ENCODE measurements around the gene SH2D1A. TPM values are rescaled to one million over a fixed set of nuclear protein-coding genes. Genes with fewer than 3 reads are reported as not detected.
"Not testable (repeated sequence)": the region's sequence is repeated elsewhere in the genome, so short reads cannot be mapped to it uniquely, and the experiment has no call there.

The SH2D1A gene
- not detected for polyA plus RNA-seq (2013, experiment 1 of 2)
- 0.32 TPM for polyA plus RNA-seq (2013, experiment 2 of 2)

DNA sequence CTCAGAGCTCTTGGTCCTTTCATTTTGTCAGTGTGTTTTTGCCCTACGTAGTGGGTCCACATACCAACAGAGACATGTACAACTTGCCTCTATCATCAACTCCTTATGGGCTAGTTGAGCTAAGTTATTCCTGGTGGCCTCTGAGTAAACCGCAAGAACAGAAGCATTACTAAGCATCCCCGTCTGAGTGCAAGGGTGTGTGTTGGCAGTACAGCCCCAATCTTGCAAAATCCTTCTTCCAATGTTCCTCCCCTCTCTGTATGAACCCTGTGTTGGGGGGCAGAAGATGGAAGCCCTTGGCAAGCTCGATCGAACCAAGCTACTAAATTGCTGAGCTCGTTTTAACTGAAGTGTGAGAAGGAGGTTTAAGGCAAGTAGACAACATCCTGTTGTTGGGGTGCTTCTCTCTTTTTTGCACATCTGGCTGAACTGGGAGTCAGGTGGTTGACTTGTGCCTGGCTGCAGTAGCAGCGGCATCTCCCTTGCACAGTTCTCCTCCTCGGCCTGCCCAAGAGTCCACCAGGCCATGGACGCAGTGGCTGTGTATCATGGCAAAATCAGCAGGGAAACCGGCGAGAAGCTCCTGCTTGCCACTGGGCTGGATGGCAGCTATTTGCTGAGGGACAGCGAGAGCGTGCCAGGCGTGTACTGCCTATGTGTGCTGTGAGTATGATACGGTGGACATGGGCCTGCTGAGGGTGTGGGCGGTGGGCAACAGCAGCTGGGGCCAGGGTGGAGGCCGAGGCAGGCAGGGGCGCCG lies at the start of gene SH2D1A:
Gene SH2D1A (plus strand): TSS at position 447 of the 760 bp plus-strand sequence. CDS start 80 bp downstream, at position 527.
- Histone ChIP-seq H3K4me3 (ENCODE audit: low read length) (no peak within 1 kb of the TSS), H3K27ac (ENCODE audit: low read depth, low read length) (no peak within 1 kb of the TSS), H3K9me3 (ENCODE audit: insufficient read depth, low read depth, low read length) (no peaks in the 10 kb centered on the region), H3K9ac (ENCODE audit: low read depth, low read length) (no peak within 1 kb of the TSS), H3K4me1 (ENCODE audit: insufficient read depth, low read length) (peaks cover 3% of the 10 kb centered on the region; the same call in 1 of the 2 replicates), H3K36me3 (ENCODE audit: insufficient read depth, low read length) (no peaks in the 10 kb centered on the region), H3K27me3 (ENCODE audit: insufficient read depth, low read length) (no peaks in the 10 kb centered on the region)
- whole genome bisulfite sequencing = 89% methylated on average over 18 of the region's 19 CpGs

DNA sequence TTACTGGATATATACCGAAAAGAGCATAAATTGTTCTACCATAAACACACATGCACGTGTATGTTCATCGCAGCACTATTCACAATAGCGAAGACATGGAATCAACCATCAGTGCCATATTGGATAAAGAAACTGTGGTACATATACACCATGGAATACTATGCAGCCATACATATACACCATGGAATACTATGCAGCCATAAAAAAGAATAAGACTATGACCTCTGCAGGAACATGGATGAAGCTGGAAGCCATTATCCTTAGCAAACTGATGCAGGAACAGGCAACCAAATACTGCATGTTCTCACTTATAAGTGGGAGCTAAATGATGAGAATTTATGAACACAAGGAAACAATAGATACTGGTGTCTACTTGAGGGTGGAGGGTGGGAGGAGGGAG lies 47.0 kb upstream of the SH2D1A start:
- H3K36me3 ChIP-seq (ENCODE audit: insufficient read depth, low read length); H3K9me3 ChIP-seq (ENCODE audit: insufficient read depth, low read depth, low read length): not testable (repeated sequence)
- 94% methylated on average over 4 of the region's 4 CpGs for WGBS

DNA sequence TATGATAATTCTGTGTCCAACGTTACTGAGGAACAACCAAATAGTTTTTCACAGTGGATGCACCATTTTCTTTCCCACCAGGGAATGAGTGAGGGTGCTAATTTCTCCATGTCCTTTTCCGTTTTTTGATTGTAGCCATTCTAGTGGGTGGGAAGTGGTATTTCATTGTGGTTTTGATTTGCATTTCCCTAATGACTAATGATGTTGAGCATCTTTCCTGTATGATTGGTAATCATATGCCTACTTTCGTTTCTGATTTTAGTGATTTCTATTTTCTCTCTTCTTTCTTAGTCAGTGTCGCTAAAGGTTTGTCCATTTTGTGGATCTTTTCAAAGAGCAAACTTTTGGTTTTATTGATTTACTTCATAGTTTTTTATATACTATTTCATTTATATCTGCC lies 46.0 kb upstream of the SH2D1A start:
- no peaks in the 10 kb centered on the region for H3K36me3 ChIP-seq (ENCODE audit: insufficient read depth, low read length)
- 89% methylated on average over 2 of the region's 4 CpGs for WGBS
- H3K9me3 ChIP-seq (ENCODE audit: insufficient read depth, low read depth, low read length) = no peaks in the 10 kb centered on the region
- no peak overlapping the region for H3K4me3 ChIP-seq (ENCODE audit: low read length)
- H3K27me3 ChIP-seq (ENCODE audit: insufficient read depth, low read length) = no peaks in the 10 kb centered on the region
- H3K9ac ChIP-seq (ENCODE audit: low read depth, low read length) = no peak overlapping the region
- no peak overlapping the region for H3K27ac ChIP-seq (ENCODE audit: low read depth, low read length)
- no peaks in the 10 kb centered on the region for H3K4me1 ChIP-seq (ENCODE audit: insufficient read depth, low read length)

More for the DNA sequence above, 47.0 kb upstream of the SH2D1A start:
- H3K4me3 ChIP-seq (ENCODE audit: low read length); H3K27ac ChIP-seq (ENCODE audit: low read depth, low read length); H3K27me3 ChIP-seq (ENCODE audit: insufficient read depth, low read length); H3K9ac ChIP-seq (ENCODE audit: low read depth, low read length); H3K4me1 ChIP-seq (ENCODE audit: insufficient read depth, low read length): not testable (repeated sequence)

DNA sequence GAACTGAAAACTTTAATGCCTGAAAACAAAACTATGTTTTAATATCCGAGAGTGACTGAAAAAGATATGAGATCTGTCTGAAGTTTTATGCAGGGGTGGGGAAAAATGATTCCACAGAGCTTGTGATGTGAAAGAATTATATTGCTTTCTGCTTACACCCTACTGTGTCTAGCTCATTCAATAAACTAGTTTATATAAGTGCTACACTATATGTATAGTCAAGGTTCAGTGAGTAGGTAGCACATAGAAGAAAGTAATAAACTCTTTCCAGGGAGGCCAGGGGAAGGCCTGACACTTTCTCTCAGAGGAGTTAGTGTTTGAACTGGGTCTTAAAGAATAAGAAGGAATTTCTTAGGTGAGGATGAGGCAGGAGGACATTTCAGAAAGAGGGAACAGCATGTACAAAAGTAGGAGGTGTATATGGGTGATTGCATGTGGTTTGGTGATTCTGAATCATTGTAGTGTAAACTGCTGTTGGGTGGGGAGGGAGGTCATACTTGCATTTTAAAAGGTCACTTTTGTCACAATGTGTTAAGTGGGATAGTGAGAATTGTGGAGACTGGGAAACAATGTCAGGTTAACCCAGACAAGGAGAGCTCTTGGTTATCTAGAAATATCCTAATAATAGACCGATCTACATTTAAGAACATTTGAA lies 39.0 kb upstream of the SH2D1A start:
- Histone ChIP-seq H3K4me3 (ENCODE audit: low read length) (no peak overlapping the region), H3K9ac (ENCODE audit: low read depth, low read length) (no peak overlapping the region), H3K4me1 (ENCODE audit: insufficient read depth, low read length) (no peaks in the 10 kb centered on the region), H3K27me3 (ENCODE audit: insufficient read depth, low read length) (no peaks in the 10 kb centered on the region), H3K9me3 (ENCODE audit: insufficient read depth, low read depth, low read length) (no peaks in the 10 kb centered on the region), H3K27ac (ENCODE audit: low read depth, low read length) (no peak overlapping the region), H3K36me3 (ENCODE audit: insufficient read depth, low read length) (no peaks in the 10 kb centered on the region)
- WGBS = 100% methylated on average over 1 of the region's 2 CpGs

DNA sequence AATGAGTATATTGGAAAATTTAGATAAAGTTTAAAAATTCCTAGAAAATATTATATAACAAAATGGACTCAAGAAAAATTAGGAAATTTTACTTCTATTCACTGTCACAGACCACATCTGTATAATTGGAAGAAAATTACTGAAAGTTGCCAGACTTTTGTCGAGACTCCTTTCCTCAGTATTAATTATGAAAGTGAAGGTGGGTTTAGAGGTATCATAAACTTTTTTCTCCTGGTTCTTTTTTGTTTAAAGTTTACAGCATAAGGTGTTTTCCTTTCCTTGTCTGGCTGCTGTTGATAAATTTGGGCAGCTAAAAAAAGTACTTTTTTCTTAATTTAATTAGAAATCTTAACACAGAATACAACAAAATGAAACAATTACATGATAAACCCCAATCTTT lies 20.6 kb upstream of the SH2D1A start:
- WGBS = no CpG with 5 or more reads among the region's 1 CpG
- H3K27me3 ChIP-seq (ENCODE audit: insufficient read depth, low read length) = no peaks in the 10 kb centered on the region
- H3K9ac ChIP-seq (ENCODE audit: low read depth, low read length) = no peak overlapping the region
- H3K4me1 ChIP-seq (ENCODE audit: insufficient read depth, low read length) = no peaks in the 10 kb centered on the region
- H3K27ac ChIP-seq (ENCODE audit: low read depth, low read length) = no peak overlapping the region
- no peak overlapping the region for H3K4me3 ChIP-seq (ENCODE audit: low read length)
- H3K36me3 ChIP-seq (ENCODE audit: insufficient read depth, low read length) = no peaks in the 10 kb centered on the region
- no peaks in the 10 kb centered on the region for H3K9me3 ChIP-seq (ENCODE audit: insufficient read depth, low read depth, low read length)

DNA sequence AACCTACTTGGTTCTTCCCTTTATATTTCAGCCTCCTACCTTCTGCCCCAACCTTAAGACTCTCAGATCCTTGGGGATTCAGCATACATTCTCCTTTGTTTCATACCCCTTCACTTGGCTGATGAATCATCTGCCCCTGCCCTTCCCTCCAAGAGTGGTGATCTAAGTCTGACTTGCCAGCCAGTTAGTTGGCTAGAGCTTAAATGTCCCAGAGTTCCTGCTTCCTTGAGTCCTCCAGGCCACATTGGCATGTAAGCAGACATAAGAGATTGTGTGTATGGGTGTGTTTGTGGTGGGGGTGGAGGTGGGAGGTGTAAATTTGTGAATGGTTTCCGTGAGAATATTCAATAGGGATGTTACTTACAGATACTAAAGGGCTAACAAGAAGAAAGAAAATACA lies 17.6 kb upstream of the SH2D1A start:
- no peak overlapping the region for H3K4me3 ChIP-seq (ENCODE audit: low read length)
- no peaks in the 10 kb centered on the region for H3K27me3 ChIP-seq (ENCODE audit: insufficient read depth, low read length)
- 86% methylated on average over 1 of the region's 1 CpG for WGBS
- H3K9me3 ChIP-seq (ENCODE audit: insufficient read depth, low read depth, low read length) = no peaks in the 10 kb centered on the region
- H3K4me1 ChIP-seq (ENCODE audit: insufficient read depth, low read length) = no peaks in the 10 kb centered on the region
- H3K27ac ChIP-seq (ENCODE audit: low read depth, low read length) = no peak overlapping the region
- no peak overlapping the region for H3K9ac ChIP-seq (ENCODE audit: low read depth, low read length)
- H3K36me3 ChIP-seq (ENCODE audit: insufficient read depth, low read length) = no peaks in the 10 kb centered on the region

DNA sequence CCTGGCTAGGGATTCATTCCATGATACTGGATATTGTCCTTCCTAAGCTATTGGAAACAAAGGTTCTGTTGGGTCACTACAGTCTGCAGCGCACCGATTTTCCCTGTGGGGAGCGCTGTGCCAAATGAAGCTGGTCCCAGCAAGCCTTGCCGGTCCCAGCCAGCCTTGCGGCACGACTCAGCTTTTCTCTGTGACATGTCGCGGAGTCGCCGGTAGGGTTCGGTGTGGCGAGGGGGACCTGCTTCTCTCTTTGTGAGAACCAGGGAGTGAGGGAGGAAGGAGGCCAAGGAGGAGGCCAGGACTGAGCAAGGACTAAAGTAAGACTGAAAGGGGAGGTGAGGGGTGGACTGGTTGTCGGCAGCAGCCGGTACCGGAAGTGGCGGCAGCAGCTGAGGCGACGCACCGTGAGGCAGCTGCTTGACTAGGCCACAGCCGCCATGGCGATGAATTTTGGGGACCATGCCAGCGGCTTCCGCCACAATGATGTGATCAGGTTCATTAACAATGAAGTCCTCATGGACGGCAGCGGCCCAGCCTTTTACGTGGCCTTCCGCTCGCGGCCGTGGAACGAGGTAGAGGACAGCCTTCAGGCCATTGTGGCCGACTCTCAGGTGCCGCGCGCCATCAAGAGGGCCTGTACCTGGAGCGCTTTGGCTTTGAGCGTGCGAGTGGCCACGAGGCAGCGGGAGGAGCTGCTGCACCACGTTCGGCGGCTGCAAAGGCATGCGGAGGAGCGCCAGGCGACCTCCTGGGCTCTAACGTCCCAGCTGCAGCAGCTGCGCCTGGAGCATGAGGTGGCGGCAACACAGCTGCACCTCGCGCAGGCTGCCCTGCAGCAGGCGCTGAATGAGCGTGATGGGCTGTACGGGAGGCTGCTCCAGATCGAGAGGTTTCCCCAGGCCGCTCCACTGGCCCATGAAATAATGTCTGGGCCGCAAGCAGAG lies 13.6 kb upstream of the SH2D1A start, which contains the start of gene TEX13D:
Gene TEX13D (plus strand): TSS at position 180 of the 944 bp plus-strand sequence. CDS start 258 bp downstream, at position 438.
- H3K4me1 ChIP-seq (ENCODE audit: insufficient read depth, low read length) = no peaks in the 10 kb centered on the region
- H3K36me3 ChIP-seq (ENCODE audit: insufficient read depth, low read length) = no peaks in the 10 kb centered on the region
- no peaks in the 10 kb centered on the region for H3K9me3 ChIP-seq (ENCODE audit: insufficient read depth, low read depth, low read length)
- H3K4me3 ChIP-seq (ENCODE audit: low read length) = no peak within 1 kb of the TSS
- no peaks in the 10 kb centered on the region for H3K27me3 ChIP-seq (ENCODE audit: insufficient read depth, low read length)
- H3K9ac ChIP-seq (ENCODE audit: low read depth, low read length) = no peak within 1 kb of the TSS
- no peak within 1 kb of the TSS for H3K27ac ChIP-seq (ENCODE audit: low read depth, low read length)
- 96% methylated on average over 57 of the region's 57 CpGs for WGBS

DNA sequence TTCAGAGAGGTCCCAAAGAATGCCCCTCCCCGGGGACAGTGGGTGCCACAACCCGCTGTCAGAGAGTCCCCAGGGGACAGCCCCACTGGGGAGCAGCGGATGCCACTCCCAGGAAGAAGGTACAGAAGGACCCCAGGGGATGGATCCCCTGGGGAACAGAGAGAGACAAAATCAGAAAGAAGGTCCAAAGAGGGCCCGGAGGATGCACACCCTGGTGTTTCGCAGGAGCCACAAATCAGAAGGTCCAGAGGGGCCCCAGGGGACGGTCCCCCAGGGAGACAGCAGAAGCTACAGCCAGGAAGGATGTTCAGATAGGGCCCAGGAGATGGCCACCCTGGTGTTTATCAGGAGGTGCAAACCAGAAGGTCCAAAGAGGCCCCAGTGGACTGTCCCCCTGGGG lies 12.5 kb upstream of the SH2D1A start:
- no peaks in the 10 kb centered on the region for H3K36me3 ChIP-seq (ENCODE audit: insufficient read depth, low read length)
- no peaks in the 10 kb centered on the region for H3K27me3 ChIP-seq (ENCODE audit: insufficient read depth, low read length)
- no peaks in the 10 kb centered on the region for H3K4me1 ChIP-seq (ENCODE audit: insufficient read depth, low read length)
- no peak overlapping the region for H3K4me3 ChIP-seq (ENCODE audit: low read length)
- no peaks in the 10 kb centered on the region for H3K9me3 ChIP-seq (ENCODE audit: insufficient read depth, low read depth, low read length)
- no peak overlapping the region for H3K27ac ChIP-seq (ENCODE audit: low read depth, low read length)
- H3K9ac ChIP-seq (ENCODE audit: low read depth, low read length) = no peak overlapping the region
- WGBS = 94% methylated on average over 6 of the region's 6 CpGs

DNA sequence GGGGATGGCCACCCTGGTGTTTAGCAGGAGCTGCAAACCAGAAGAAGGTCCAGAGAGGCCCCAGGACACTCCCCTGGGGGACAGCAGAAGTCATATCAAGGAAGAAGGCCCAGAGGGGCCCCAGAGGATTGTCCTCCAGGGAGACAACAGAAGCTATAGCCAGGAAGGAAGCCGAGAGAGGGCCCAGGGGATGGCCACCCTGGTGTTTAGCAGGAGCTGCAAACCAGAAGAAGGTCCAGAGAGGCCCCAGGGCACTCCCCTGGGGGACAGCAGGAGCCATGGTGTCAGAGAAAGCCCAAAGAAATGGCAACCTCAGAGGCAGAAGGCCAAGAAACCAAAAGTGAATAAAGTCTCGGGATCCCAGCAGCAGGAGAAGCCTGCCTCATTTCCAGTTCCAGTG lies 11.8 kb upstream of the SH2D1A start:
- H3K4me1 ChIP-seq (ENCODE audit: insufficient read depth, low read length); H3K9ac ChIP-seq (ENCODE audit: low read depth, low read length); H3K36me3 ChIP-seq (ENCODE audit: insufficient read depth, low read length); H3K27me3 ChIP-seq (ENCODE audit: insufficient read depth, low read length); H3K4me3 ChIP-seq (ENCODE audit: low read length); H3K27ac ChIP-seq (ENCODE audit: low read depth, low read length); H3K9me3 ChIP-seq (ENCODE audit: insufficient read depth, low read depth, low read length): not testable (repeated sequence)
- 92% methylated on average over 2 of the region's 2 CpGs for WGBS

DNA sequence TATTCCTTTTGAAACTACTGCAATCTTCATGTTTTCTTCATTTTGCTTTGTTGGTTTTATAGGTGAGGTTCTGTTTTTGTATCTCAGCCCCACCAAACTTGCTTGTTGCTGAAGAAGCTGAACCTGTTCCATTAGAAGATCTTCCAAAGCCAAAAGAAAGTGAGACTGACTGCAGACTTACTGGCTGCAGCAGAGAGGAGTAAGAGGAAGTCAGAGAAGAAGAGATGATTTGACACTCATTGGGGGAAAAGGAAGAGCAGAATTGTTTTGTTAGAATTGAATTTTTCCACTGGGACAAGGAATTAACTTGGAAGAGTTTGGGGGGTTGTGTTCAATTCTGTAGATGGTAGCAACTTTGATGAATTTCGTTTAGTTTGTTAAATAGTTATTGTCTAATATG lies 10.8 kb upstream of the SH2D1A start:
- H3K27me3 ChIP-seq (ENCODE audit: insufficient read depth, low read length) = no peaks in the 10 kb centered on the region
- no peaks in the 10 kb centered on the region for H3K4me1 ChIP-seq (ENCODE audit: insufficient read depth, low read length)
- no peak overlapping the region for H3K27ac ChIP-seq (ENCODE audit: low read depth, low read length)
- H3K36me3 ChIP-seq (ENCODE audit: insufficient read depth, low read length) = no peaks in the 10 kb centered on the region
- H3K9me3 ChIP-seq (ENCODE audit: insufficient read depth, low read depth, low read length) = no peaks in the 10 kb centered on the region
- no peak overlapping the region for H3K4me3 ChIP-seq (ENCODE audit: low read length)
- 92% methylated on average over 1 of the region's 1 CpG for WGBS
- no peak overlapping the region for H3K9ac ChIP-seq (ENCODE audit: low read depth, low read length)

DNA sequence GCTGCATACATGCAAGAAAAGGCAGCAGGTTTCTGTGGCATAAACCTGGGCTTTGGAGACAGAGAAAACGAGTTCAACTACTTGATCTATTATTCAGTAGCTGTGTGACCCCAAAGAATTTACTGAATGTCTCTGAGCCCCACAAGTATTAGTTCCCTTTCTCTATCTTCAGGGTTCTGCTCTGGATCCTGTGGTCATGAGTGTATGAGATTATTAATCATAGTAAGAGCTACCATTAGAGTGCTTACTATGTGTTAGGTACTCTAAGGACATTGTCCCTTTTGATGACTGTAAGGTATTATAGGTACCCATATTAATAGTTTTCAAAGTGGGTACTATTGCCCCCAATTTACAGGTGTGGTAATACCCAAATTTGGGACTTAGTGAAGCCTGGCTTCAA lies 8.4 kb upstream of the SH2D1A start:
- Histone ChIP-seq H3K4me3 (ENCODE audit: low read length) (no peak overlapping the region), H3K36me3 (ENCODE audit: insufficient read depth, low read length) (no peaks in the 10 kb centered on the region), H3K9me3 (ENCODE audit: insufficient read depth, low read depth, low read length) (no peaks in the 10 kb centered on the region), H3K27ac (ENCODE audit: low read depth, low read length) (no peak overlapping the region), H3K9ac (ENCODE audit: low read depth, low read length) (no peak overlapping the region), H3K27me3 (ENCODE audit: insufficient read depth, low read length) (no peaks in the 10 kb centered on the region), H3K4me1 (ENCODE audit: insufficient read depth, low read length) (no peaks in the 10 kb centered on the region)
- 93% methylated on average over 1 of the region's 1 CpG for WGBS
